ENCODE data around the gene MAP2K1.

The MAP2K1 gene

DNA sequence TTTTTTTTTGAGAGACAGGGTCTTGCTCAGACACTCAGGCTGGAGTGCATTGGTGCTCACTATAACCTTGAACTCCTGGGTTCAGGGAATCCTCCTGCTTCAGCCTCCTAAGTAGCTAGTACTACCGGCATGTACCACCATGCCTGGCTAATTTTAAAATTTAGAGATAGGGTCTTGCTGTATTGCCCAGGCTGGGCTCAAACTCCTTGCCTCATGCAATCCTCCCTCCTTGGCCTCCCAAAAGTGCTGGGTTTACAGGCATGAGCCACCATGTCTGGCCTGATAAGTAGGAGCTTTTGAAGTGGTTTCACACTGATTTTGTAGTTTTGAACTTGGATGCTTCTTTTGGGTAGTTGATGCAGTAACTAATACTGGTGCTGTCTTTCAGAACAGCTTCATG is 7.8 kb downstream of the MAP2K1 start:
- DNase-seq, result no peak

DNA sequence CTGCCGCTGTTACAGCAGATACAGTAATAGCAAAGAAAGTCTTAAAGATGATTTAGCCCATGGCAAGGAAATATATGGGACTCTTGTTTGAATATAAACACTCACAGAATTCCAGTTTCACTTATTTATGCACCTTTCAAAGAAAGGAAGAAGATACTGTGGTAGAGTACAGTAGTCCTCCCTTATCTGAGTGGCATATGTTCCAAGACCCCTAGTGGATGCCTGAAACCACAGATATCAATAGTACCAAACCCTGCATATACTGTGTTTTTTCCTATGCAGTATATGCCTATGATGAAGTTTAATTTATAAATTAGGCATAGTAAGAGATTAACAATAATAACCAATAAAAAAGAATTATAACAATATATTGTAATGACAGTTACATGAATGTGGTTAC is 8.2 kb downstream of the MAP2K1 start:
- no peak for DNase-seq

DNA sequence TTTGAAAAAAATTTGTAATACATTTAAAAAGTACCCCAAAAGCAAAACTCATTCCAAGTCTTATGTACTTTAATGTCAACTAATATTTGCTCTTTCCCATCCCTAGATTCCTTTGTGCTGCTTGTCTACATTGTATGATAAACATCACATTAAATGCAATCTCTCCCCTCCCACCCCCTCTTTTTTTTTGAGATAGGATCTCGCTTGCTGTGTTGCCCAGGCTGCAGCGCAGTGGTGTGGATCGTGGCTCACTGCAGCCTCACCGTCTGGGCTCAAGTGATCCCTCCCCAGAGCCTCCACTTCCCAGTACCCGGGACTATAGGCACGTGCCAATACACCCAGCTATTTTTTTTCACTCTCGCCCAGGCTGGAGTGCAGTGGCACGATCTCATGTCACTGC is 12.6 kb downstream of the MAP2K1 start:
- no peak for DNase-seq

DNA sequence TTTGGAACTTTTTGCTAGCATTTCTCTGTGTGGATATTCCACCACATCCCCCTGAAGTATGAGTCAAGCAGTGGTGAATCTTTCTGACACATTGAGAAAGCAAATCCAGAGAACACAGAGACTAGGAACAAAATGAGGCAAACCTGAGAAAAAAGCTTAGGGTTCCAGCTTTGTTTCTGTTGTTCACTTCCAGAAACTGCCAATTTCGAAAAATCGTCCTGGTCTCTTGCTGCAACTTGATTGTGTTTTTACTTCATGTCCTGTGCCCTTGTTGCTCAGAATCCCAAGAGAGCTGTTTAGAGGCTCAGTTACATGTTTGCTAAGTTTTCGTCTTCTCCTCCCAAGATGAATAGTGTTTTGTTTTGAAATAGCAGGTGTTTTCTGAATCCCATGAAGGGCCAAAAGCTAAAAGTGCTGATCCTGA is 13.7 kb downstream of the MAP2K1 start:
- no peak for DNase-seq

DNA sequence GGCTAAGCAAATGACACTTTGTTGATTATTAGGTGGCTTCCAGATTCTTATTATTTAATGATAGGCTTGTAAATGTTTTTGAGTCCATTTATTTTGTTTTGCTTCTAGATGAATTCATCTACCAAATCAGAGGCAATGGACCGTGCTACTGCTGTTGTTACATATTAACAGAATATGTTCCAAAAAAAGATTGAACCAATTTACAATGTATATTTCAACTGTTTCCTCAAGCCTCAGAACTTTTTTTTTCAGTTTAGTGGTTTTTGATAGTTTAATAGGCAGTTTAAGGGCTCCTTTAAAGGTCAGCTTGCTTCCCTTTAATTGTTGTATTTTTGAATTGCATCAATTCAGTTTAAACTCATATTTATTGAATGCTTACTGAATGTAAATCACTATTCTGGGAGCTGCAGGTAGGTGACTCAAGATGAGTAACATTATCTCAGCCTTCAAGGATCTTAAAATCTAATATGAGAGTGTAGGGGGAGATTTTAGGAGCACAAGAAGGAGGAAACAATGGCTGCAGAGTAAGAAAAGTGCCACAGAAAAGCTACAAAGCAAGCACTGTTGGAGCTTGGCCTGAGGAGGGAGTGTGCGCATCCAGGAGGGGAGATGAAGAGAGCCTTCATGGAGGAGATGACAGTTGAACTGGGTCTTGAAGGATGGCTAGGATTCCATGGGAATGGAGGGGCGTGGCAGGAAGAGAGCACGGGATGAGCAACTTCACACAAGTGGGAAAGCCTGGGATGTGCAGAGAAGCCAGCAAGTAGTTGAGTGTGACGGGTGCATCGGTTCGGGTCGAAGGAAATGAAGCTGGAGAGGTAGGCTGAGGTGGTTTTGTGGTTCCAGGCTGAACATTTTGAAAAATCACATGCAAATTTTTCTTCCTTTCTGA is 14.7 kb downstream of the MAP2K1 start:
- no peak for DNase-seq

DNA sequence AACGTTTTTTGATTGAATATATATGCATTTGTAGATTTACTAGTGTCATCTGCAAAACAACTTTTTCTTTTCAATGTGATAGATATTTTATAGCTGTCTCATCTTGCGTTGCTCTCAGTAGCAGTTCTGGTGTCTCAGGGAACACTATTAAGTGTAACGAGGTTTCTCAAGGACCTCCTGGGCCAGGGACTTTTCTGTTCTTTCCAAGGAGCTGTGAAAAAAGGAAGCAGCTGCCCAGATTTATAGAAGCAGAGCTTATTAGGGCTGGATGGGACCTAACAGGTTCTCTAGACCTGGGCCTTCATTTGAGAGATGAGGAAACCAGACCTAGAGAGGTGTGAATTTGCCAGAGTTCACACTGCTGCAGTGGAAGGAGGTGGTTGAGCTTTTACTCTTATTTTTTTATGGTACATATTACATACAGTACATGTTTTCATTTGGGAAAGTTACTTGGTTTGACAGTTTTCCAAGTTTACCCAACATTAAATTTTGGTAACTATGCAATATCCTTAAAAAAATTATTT is 16.1 kb downstream of the MAP2K1 start:
- DNase-seq, result no peak

DNA sequence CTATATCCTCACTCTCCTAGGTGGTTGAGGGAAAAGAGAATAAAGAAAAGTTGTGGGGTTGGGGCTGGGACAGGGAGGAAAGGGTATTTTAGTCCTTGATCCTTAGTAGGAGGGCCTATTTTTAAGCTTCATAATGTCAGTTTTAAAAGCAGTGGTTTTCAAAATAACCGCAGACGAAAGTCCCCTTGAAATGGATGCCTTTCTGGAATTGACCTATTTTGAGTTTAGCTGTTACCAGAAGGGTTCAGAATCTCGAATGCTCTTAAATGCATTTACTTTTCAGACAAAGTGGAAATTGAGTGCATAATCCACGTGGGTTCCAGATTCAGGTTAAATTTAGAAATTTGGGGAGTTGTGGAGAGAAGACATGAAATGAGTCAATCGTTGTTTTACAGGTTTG is 16.6 kb downstream of the MAP2K1 start:
- no peak for DNase-seq

DNA sequence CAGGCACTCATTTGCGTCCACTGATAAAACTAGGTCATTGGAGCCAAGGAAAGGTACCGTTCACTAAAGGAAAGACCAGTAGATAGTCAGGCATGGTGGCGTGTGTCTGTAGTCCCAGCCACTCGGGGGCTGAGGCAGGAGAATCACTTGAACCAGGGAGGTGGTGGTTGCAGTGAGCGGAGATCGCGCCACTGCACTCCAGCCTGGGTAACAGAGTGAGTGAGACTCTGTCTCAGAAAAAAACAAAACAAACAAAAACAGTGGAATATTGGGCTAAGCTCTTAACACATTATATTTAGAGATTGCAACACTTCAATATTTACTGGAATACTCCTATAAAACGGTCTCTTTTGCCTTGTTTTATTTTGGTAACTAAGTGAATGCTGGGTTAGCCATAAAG is 17.4 kb downstream of the MAP2K1 start:
- DNase-seq, result no peak

DNA sequence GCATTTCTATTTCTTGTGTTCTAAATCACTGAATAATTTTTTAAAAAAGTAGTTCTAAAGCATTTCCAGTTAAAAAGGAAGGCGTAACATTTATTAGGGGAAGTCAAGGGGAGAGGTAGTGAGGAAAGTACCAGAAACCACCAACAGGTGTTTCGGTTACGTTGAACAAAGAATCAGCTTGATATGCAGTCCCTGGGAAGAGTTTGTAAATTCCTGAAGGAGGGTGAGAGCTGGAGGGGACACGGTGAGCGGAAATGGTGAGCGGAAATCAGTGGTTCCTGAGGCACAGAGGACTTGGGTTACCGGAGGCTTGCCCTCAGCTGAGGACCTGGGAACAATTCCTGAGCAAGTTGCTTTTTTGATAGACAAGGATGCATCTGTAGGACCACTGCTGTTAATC is 17.8 kb downstream of the MAP2K1 start:
- DNase-seq, result no peak

DNA sequence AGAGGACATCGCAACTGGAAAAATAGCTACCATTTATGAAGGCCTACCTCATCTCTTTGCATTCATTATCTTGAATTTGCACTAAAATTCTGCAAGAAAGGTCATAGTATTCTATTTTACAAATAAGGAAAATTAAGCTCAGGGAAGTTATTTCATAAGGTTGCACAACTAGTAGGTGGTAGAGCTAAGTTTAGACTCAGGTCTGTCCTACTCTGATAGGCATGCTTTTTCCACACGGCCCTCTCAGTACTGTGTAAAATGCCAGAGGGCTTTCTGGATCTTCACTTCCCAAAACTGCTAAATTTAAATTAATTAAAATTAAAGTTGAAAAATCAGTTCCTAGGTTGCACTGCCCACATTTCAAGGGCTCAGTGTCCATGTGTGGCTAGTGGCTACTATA is 18.3 kb downstream of the MAP2K1 start:
- DNase-seq, result no peak

DNA sequence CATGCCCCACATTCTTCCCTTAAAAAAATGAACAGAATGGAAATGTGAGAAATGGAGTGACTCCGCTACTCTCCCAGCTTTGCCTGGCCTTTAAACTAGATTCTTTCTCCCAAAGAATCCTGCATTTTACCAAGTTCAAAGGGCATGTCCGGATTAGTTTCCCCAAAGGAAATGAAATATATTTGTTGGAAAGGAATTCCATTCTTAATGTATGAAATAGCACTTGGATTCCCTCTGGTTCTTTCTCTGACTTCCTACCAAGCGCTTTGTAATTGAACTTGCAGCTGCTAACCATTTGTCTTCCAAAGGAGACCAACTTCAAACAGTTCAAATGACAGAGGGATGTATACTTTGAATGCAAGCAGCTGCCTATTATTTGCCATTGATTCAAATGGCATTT is 18.9 kb downstream of the MAP2K1 start:
- DNase-seq, result no peak

DNA sequence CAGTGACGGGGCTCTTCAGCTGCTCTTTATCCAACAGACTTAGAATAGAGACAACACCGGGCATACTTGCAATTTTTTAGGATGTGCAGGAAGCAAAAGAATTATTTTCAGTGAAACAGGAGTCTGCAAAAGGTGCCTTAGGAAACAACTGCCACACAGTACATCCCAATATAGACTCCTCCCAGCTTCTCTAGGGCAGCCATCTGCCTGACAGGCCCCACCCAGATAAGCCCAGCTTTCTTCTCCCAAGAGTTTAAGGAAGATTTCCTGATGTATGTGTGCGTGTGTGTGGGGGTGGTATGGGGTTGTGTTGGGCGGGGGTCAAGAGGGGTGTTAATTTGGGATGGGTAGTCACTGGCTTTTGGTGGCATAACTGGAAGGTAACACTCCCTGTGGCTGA is 21.5 kb downstream of the MAP2K1 start:
- DNase-seq, result no peak

DNA sequence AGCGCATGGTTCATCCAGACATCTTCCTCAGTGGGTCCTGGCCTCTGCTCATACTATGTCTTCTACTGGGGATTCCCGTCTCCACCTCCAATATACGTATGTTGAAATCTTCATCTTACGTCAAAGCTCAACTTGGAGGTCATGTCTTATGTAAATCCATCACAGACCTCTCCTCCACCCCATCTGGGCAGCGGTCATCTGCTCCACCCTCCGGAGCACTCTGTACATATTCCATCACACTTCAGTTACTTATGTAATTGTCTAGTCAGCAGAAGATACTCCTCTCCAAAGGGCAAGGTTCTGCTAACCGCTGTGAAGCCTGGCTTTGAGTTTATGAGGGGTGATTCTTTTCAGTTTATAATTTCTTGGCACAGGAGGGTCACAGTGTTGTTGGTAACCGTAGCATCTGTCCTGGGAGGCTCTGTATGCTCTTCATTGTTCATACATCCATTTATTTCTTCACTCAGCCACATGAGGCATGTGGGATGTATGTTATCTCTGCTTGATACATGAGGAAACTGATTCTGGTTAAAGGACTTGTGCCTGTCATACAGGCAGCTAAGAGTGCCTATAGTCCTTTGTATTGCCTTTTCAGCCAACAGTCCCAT is 22.1 kb downstream of the MAP2K1 start:
- DNase-seq, result peak; percentile 33

DNA sequence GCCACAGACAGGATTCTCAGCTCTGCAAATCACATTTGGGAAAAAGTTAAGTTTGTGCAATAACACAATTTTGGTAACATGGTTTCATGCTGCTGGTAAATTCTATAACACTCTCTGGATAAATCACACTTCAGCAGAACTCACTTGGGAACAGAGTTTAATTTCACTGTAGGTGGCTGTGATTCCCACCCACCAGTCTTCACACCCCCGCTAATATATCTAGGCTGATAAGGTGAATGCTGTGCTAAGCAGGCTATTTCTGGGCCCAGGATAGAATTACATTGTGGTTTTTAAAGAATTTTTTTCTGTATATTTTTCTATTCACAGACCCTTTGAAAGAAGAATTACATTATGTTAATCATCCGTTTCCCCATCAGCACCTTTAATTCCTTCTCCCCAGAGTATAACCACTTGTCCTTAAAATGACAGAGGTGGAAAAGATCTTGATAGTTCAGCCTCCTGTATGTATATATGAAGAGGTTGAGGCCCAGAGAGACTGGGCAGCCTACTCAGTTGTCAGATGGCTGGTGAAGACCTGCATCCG is 22.9 kb downstream of the MAP2K1 start:
- no peak for DNase-seq

DNA sequence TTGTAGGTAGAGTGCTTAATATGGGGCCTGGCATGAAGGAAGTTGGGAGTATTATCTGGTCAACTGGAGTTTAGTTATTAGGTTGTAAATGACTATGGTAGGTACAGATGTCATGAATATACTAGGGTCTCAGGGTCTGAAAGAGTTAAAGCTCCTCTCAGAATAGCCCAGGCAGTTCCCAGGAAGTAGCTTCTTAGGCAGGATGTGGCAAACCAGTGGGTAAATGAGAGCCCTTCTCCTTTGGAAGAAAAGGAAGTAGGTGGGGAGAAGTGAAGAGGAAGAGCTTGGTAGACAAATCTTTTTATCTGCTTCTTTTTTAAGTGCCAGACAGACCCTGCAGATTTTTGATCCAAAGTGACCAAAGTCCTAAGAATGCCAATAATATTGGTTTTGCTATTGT is 24.5 kb downstream of the MAP2K1 start:
- DNase-seq, result peak; percentile 89

DNA sequence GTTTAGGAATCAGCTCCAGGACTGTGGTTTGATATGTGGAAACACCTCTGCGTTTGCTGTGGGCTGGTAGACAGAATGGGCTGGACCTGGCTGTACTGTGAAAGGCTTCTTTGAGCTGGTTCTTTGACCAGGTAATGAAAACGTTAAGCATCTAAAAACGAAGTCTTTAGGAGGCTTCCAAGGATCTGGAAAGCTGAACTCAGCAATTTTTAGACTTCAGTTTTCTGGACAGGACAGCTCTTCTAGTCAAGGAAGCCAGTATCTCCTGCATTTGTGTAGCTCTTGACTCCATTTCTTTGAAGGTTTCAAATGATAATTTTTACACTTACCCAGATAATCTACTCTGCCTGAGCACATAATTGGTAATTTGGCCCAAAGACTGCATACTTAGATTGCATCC is 25.5 kb downstream of the MAP2K1 start:
- DNase-seq, result no peak

DNA sequence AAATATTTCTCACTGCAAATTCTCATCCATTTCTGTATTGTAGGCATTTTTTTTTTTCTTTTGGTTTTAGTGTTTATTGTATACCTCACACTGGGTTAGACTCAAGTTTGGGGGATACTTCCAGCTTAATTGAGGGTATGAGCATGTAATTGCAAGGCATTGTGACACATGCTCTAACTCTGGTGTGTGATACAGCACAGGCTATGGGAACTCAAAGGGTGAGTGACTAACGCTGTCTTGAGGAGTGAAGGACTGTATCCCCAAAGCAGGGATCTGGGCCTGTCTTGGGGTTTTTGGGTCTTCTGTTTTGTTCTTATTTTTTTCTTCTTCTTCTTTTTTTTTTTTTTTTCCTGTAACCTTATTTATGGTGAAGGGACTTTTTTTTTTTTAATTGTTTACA is 26.9 kb downstream of the MAP2K1 start:
- no peak for DNase-seq

DNA sequence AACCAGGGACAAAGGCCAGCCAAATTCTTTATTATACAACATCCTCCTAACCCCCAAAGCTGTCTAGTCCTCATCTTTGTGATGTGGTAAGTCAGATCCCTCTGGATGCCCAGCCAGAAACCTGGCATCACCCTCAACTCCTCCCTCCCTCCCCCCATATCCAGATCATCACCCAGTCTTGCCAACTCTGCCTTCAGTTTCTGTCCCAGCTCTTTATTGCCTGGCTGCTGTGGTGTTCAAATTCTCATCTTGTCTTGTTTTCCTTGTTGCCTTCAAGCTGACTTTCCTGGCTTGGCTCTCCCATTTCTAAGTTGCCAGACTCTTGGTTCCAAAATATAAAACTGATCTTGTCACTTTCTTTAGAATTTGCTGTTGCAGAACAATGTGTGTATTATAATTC is 28.6 kb downstream of the MAP2K1 start:
- DNase-seq, result no peak

DNA sequence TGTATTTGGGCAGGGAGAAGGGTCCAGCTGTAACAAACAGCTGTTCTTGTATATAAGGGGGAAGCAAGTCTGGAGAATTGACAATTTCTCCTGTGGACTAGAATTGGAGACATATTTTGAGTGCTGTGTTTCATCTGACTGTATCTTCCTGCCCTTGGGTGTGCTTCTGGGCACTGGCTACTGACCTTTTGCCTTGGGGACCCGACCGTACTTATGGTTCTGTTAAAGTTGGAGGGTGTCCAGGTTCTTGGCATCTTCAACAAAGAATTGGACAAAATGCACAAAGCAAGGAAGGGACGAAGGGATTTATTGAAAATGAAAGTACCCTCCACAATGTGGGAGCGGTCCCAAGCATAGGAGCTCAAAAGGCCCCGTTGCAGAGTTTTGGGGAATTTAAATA is 31.0 kb downstream of the MAP2K1 start:
- DNase-seq, result no peak

DNA sequence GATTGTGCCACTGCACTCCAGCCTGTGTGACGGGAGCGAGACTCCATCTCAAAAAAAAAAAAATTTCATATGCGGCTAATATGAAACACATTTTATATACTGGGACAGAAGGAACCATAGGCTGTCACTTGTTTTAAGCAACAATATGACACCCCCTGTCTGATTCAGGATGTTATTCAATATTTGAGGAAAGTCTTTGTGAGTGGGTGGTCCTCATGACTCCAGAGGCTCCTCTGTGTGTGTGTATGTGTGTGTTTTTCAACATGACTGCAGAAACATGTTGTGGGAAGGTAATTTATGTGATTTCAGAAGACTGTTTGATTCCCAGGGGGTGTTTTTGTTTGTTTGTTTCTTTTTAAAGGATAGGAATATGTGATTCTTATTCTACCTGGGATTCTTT is 32.8 kb downstream of the MAP2K1 start:
- no peak for DNase-seq

DNA sequence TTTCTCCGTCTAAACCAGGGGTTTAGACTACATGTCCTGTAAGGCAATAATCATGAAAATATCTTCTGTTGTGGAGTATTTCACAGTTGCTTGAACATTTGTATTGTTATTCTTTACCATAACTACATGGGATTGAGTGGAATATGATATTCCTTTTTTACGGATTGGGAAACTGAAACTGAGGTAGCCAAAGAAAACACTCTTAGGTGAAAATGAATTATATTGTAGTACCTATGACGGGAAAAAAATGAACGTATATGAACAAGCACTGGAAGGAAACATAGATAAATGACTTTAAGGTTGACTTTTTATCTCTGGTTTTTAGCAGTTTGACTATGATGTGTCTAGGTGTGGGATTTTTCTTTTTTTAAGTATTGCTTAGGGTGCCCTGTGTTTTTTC is 35.6 kb downstream of the MAP2K1 start:
- DNase-seq, result no peak

DNA sequence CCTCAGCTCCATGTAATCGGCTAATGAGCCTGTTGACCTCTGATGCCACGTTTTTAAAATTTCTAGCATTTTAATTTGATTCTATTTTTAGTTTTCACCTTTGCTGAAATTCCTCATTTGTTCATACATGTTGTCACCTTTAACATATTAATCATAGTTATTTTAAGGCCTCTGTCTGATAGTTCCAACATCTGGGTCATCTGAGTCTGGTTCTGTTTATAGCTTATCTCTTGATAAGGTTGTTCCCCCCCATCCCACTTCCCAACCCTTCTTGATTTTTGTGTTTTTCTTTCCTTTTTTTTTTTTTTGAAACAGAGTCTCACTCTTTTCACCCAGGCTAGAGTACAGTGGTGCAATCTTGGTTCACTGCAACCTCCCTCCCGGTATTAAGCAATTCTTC is 36.4 kb downstream of the MAP2K1 start:
- DNase-seq, result no peak

DNA sequence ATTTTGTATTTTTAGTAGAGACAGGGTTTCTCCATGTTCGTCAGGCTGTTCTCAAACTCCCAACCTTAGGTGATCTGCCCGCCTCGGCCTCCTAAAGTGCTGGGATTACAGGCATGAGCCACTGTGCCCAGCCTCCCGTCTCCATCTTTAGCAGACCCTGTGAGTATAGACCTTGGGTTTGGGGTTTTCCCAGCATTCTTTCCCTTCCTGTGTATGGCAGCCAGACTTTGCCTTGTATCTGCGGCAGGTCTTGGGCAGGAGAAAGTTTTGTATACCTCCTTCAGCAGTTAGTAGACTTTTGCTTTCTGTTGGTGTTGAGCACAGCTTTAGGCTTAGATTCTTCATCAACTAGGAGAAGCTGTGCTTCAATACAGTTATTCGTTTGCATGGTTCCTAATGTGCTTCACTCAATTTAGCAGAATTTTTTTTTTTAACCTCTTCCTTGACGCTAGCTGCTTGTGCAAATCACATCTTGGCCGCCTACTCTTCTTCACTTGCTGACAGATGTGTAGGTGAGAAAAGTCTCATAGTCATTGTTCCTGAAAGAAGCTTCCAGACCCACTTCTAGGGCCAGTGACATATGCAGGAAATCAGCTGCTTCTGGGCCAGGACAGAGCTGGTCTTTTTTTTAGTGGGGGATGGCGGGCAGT is 38.4 kb downstream of the MAP2K1 start:
- DNase-seq, result no peak

DNA sequence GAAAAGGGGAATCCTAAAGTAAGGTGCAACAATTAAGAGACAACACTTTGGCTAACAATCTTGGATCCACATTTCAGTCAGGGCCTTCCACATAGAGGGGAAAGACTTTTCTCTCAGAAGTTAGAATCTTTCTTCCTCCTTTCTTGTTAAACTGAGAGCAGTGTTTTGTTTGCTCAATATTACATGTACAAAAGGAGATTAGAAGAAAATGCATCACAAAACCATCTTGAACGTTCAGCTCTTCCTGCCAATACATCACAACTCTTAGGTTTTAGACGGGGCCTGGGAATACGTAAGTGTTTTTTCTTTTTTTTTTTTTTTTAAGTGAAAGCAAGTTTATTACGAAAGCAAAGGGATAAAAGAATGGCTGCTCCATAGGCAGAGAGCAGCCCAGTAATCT is 39.1 kb downstream of the MAP2K1 start:
- DNase-seq, result peak; percentile 33

Measured in MV-4-11 (cell line).